CD1c-positive myeloid dendritic cell (primary cell): ENCODE measurements around the gene SETBP1.

Experiments
- DNase-seq: peaks from one replicate; pipeline ENCODE4 v3.0.0-alpha.2; 2016; ENCODE audit errors: extremely low spot score

SETBP1 gene

GRCh38 chr18:45110577-45111501, 430.2 kb downstream of the SETBP1 start:
- no peak for DNase-seq

DNA sequence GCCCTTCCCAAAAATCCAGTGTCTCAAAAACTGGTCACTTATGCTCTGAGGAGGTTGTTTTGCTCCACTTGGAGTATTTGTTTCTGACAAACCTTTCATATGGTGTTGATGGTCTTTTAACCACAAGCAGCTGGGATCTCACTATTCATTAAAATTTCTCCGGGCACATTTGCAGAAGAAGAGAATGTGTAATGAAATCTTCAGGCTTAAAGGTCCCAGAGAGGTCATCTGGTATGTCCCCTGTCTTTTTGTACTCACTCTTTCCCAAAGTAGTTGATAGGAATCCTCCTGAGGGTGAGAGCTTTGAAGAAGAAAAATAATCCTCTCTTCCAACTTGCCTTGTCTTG, 430.8 kb downstream of the SETBP1 start:
- DNase-seq = no peak

- no peak for DNase-seq
Observed at GRCh38 chr18:45112682-45113081, 432.0 kb downstream of the SETBP1 start.

- DNase-seq = no peak
Observed at GRCh38 chr18:45116116-45116515, 435.4 kb downstream of the SETBP1 start.
